H1 (cell line): ENCODE measurements around the gene SPOP. TPM values are rescaled to one million over a fixed set of nuclear protein-coding genes. Genes with fewer than 3 reads are reported as not detected.

Source experiments
- CTCF ChIA-PET: fragments of 300-600 bp; sonication (Branson Sonifier 250); formaldehyde crosslinking; loops from one replicate; lab custom pipeline; 2021; ENCODE audit not compliant: partially characterized antibody; lab: Charles Lee
- POLR2A ChIA-PET: fragments of 300-600 bp; sonication (Branson Sonifier 250); formaldehyde crosslinking; loops from one replicate; lab custom pipeline; 2021; ENCODE audit warnings: inconsistent platforms; ENCODE audit not compliant: partially characterized antibody; lab: Charles Lee
- DNase-seq, 2 experiments: peaks; one replicate each; pipeline versions ENCODE4 v3.0.0 to v3.0.0-alpha.2; 2010 to 2022; ENCODE audit warnings: low spot score in 2 of 2, low read depth in 1 of 2, mixed read lengths in 1 of 2
- FAIRE-seq: peaks from 2 replicates; lab custom pipeline; 2011; peaks lifted over from hg19 to GRCh38; lab: Jason Lieb, UNC
- H2AFZ ChIP-seq: 2 replicates; pipeline ENCODE4 v1.8.1; 2012; ENCODE audit warnings: low read length, inconsistent platforms
- H2AK5ac ChIP-seq: 2 replicates; pipeline ENCODE4 v1.6.1; 2013; ENCODE audit warnings: low read depth, low read length
- H2BK120ac ChIP-seq: replicated peaks from 2 replicates; pipeline ENCODE3; 2013; ENCODE audit warnings: low read depth, low read length, inconsistent platforms
- H2BK12ac ChIP-seq: 2 replicates; pipeline ENCODE4 v1.6.1; 2013; ENCODE audit warnings: low read depth, low read length
- H2BK15ac ChIP-seq: 2 replicates; pipeline ENCODE4 v1.6.1; 2013; ENCODE audit warnings: low read length
- H2BK20ac ChIP-seq: 2 replicates; pipeline ENCODE4 v1.6.1; 2013; ENCODE audit warnings: low read length
- H2BK5ac ChIP-seq: 2 replicates; pipeline ENCODE4 v1.6.1; 2013; ENCODE audit warnings: low read depth, low read length
- H3K14ac ChIP-seq: 2 replicates; pipeline ENCODE4 v1.6.1; 2013; ENCODE audit warnings: inconsistent platforms; ENCODE audit not compliant: insufficient read length
- H3K18ac ChIP-seq: 2 replicates; pipeline ENCODE4 v1.6.1; 2013; ENCODE audit warnings: low read length; ENCODE audit errors: extremely low read depth
- H3K23ac ChIP-seq: 2 replicates; pipeline ENCODE4 v1.6.1; 2013; ENCODE audit warnings: inconsistent platforms; ENCODE audit not compliant: insufficient read length
- H3K23me2 ChIP-seq: 2 replicates; pipeline ENCODE4 v1.6.1; 2013; ENCODE audit warnings: low read depth, low read length
- H3K27ac ChIP-seq: 2 replicates; pipeline ENCODE4 v1.6.1; 2011; ENCODE audit warnings: low read depth, low read length, inconsistent platforms
- H3K27me3 ChIP-seq, 4 experiments: replicated peaks in 1 of 4; 1 replicate in 1 of 4; 2 replicates in 3 of 4; pipeline versions ENCODE4 v1.6.1 to v1.8.1; 2011 to 2013; ENCODE audit warnings: low read length in 3 of 4, mild to moderate bottlenecking in 3 of 4, inconsistent platforms in 2 of 4, mixed read lengths in 2 of 4, moderate library complexity in 1 of 4; ENCODE audit not compliant: control insufficient read depth in 3 of 4, insufficient read depth in 3 of 4; ENCODE audit errors: extremely low read depth in 1 of 4
- H3K36me3 ChIP-seq, 4 experiments: 2 replicates each; pipeline versions ENCODE4 v1.6.1 to v1.8.1; 2011 to 2013; ENCODE audit warnings: mild to moderate bottlenecking in 4 of 4, low read length in 3 of 4, moderate library complexity in 2 of 4, control low read depth in 1 of 4, inconsistent platforms in 1 of 4; ENCODE audit not compliant: insufficient read depth in 4 of 4, control insufficient read depth in 2 of 4
- H3K4ac ChIP-seq: replicated peaks from 2 replicates; pipeline ENCODE3; 2013; ENCODE audit warnings: low read length, low read depth, mixed read lengths, inconsistent platforms; ENCODE audit not compliant: insufficient read length
- H3K4me1 ChIP-seq, 4 experiments: replicated peaks in 1 of 4; 1 replicate in 1 of 4; 2 replicates in 3 of 4; pipeline versions ENCODE4 v1.6.1 to v1.8.1; 2011 to 2013; ENCODE audit warnings: low read length in 3 of 4, inconsistent platforms in 2 of 4, mixed read lengths in 1 of 4; ENCODE audit not compliant: insufficient read depth in 4 of 4, control insufficient read depth in 3 of 4
- H3K4me2 ChIP-seq, 2 experiments: 2 replicates each; pipeline versions ENCODE4 v1.6.1 to v1.8.1; 2011 to 2013; ENCODE audit warnings: low read depth in 2 of 2, low read length in 2 of 2, control low read depth in 1 of 2, inconsistent platforms in 1 of 2, mild to moderate bottlenecking in 1 of 2; ENCODE audit not compliant: insufficient read depth in 1 of 2
- H3K4me3 ChIP-seq, 4 experiments: fragments of 200-600, 300-600 bp in 1 of 4; sonication (generic), shearing (Covaris generic), sonication (Bioruptor Twin) in 1 of 4; 2 replicates each; pipeline versions ENCODE4 v1.5.1 to v1.8.1; 2011 to 2016; ENCODE audit warnings: low read length in 4 of 4, low read depth in 3 of 4, control low read depth in 2 of 4, inconsistent platforms in 2 of 4, mild to moderate bottlenecking in 2 of 4, mixed read lengths in 1 of 4, moderate library complexity in 1 of 4; ENCODE audit not compliant: insufficient read depth in 2 of 4; ENCODE audit errors: extremely low read depth in 1 of 4
- H3K56ac ChIP-seq: replicated peaks from 2 replicates; pipeline ENCODE3; 2013; ENCODE audit warnings: low read depth, mild to moderate bottlenecking, mixed read lengths, low read length, inconsistent platforms; ENCODE audit not compliant: insufficient read length
- H3K79me1 ChIP-seq: 2 replicates; pipeline ENCODE4 v1.6.1; 2013; ENCODE audit warnings: low read depth, low read length, control low read depth
- H3K79me2 ChIP-seq, 2 experiments: 2 replicates each; pipeline versions ENCODE4 v1.6.1 to v1.8.1; 2012 to 2013; ENCODE audit warnings: low read length in 2 of 2, mild to moderate bottlenecking in 2 of 2, inconsistent platforms in 1 of 2; ENCODE audit not compliant: insufficient read depth in 2 of 2, control insufficient read depth in 1 of 2
- H3K9ac ChIP-seq, 4 experiments: replicated peaks in 1 of 4; 1 replicate in 1 of 4; 2 replicates in 3 of 4; pipeline versions ENCODE4 v1.6.1 to v1.8.1; 2011 to 2013; ENCODE audit warnings: low read depth in 3 of 4, low read length in 3 of 4, control low read depth in 2 of 4, mild to moderate bottlenecking in 2 of 4, moderate library complexity in 2 of 4, inconsistent platforms in 1 of 4; ENCODE audit errors: extremely low read depth in 1 of 4
- H3K9me3 ChIP-seq, 2 experiments: 2 replicates each; pipeline versions ENCODE4 v1.6.1 to v1.8.1; 2012 to 2013; ENCODE audit warnings: mild to moderate bottlenecking in 2 of 2, moderate library complexity in 2 of 2, control low read depth in 1 of 2, inconsistent platforms in 1 of 2, low read depth in 1 of 2, low read length in 1 of 2, mixed read lengths in 1 of 2; ENCODE audit not compliant: insufficient read depth in 2 of 2
- H4K20me1 ChIP-seq, 2 experiments: replicated peaks in 1 of 2; 2 replicates each; pipeline versions ENCODE3 to v1.8.1; 2011 to 2013; ENCODE audit warnings: inconsistent platforms in 2 of 2, low read length in 2 of 2, mild to moderate bottlenecking in 1 of 2; ENCODE audit not compliant: insufficient read depth in 2 of 2, control insufficient read depth in 1 of 2
- H4K5ac ChIP-seq: 2 replicates; pipeline ENCODE4 v1.6.1; 2013; ENCODE audit warnings: low read length, low read depth, mixed read lengths, inconsistent platforms; ENCODE audit not compliant: insufficient read length
- H4K8ac ChIP-seq: 2 replicates; pipeline ENCODE4 v1.8.0; 2013; ENCODE audit warnings: mild to moderate bottlenecking, moderate library complexity, low read length, inconsistent platforms; ENCODE audit not compliant: insufficient read depth; ENCODE audit errors: extremely low read depth
- H4K91ac ChIP-seq: replicated peaks from 2 replicates; pipeline ENCODE3; 2013; ENCODE audit warnings: low read length, mixed read lengths, inconsistent platforms; ENCODE audit not compliant: insufficient read length
- POLR2AphosphoS5 ChIP-seq: IDR thresholded peaks from 2 replicates; pipeline ENCODE4 v1.6.1; 2011; ENCODE audit warnings: low read depth, low read length
- WGBS, 2 experiments: shearing (Covaris generic) in 1 of 2; methylation state at CpG; one replicate each; pipeline versions ENCODE4 v1.1.6 to v1.1.7; 2013 to 2015; ENCODE audit warnings: low lambda C conversion rate in 2 of 2, mixed read lengths in 2 of 2, inconsistent platforms in 1 of 2, low coverage in 1 of 2, missing lambda C conversion rate in 1 of 2; ENCODE audit not compliant: insufficient replicate concordance in 2 of 2, insufficient coverage in 1 of 2, insufficient read length in 1 of 2; ENCODE audit errors: extremely low coverage in 1 of 2, missing lambda C conversion rate in 1 of 2; 5-methylcytosine and 5-hydroxymethylcytosine counted together
- polyA plus RNA-seq, 7 experiments: library from polyadenylated mRNA; depleted of rRNA in 3 of 7; stranded (reverse) in 5 of 7; unstranded in 2 of 7; fragments of >200 nt in 5 of 7; fragments of 200-250 nt in 2 of 7; gene quantifications; 1 replicate in 5 of 7; 2 replicates in 1 of 7; 4 replicates in 1 of 7; pipeline versions ENCODE4 v1.2.1 to v1.2.3, GENCODE V29; 2011 to 2013; ENCODE audit warnings: missing spikeins in 2 of 7, mixed read lengths in 2 of 7
- total RNA-seq: library from RNA; stranded (reverse); fragmentation: NEBNext Ultra II Directional; extraction: Animal tissue kit (Norgen Biotek cat#: 25700); gene quantifications from 2 replicates; pipeline ENCODE4 v1.2.1, GENCODE V29; 2021

Gene SPOP
- total and polyA plus RNA-seq, 2 of the 8 experiments (the other 6 are each of a cell fraction or from before 2014, with no cell fraction given), result 13.3 to 25.6 TPM

DNA sequence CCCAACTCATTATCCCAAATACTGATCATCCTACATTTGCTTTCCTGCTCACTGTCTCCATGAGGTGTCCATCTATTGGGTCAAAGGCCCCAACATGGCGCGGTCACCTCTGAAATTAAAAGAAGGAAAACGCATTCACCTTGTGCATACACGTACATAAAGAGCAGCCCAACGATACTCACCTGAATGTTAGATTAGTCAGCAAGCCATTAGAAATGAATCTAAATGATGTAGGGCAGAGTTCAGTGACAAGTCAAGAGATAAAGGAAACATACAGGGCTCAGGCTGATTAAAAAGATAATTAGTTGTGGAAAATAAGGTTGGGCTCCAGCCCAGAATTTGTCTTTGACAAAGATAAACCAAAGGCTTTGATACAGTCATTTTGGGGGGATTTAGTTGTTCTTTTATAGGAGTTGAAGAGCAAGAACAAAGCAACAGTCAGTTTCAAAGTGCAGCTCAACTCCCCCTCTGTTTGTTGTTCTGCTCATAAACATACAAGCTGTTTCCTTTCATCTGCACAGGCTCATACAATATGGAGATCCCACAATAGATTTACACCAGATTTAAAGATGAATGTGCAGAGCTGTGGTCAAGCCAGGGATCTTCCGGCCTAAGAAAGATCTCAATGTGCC, 81.2 kb downstream of the SPOP start:
- Histone ChIP-seq H2BK120ac (no peak overlapping the region), H2BK15ac (no peak overlapping the region), H3K27ac (no peak overlapping the region), H3K14ac (no peak overlapping the region), H3K4me2 (no peak overlapping the region), H3K23ac (no peak overlapping the region), H3K9ac (no peak overlapping the region), H3K4me1 (peaks cover 0 to 2% (median under 1%) of the 10 kb centered on the region in 4 experiments; a peak in 1 of 7 replicates), H2BK12ac (no peak overlapping the region), H2AK5ac (no peak overlapping the region), H4K20me1 (peaks cover 0 to 3% of the 10 kb centered on the region in 2 experiments), H4K91ac (no peak overlapping the region), H3K79me2 (no peaks in the 10 kb centered on the region), H3K4ac (no peak overlapping the region), H3K23me2 (no peaks in the 10 kb centered on the region), H3K9me3 (no peaks in the 10 kb centered on the region), H2AFZ (no peak overlapping the region), H4K5ac (no peak overlapping the region), H3K36me3 (peaks cover 3 to 20% (median 16%) of the 10 kb centered on the region in 4 experiments), H3K79me1 (no peaks in the 10 kb centered on the region), H3K4me3 (no peak overlapping the region), H3K56ac (no peak overlapping the region), H4K8ac (no peak overlapping the region), H3K27me3 (no peaks in the 10 kb centered on the region), H2BK5ac (no peak overlapping the region), H2BK20ac (no peak overlapping the region), H3K18ac (no peak overlapping the region)
- FAIRE-seq, result no peak
- no peak for TF ChIP-seq POLR2AphosphoS5
- DNase-seq, result no peak
- CTCF ChIA-PET, result interaction anchor here (0.6 to 2.8 kb wide), 11 partner anchors 10 to 98 kb away, joined by 3 to 11 read pairs (median 4); no protein-coding TSS in a partner anchor
- WGBS, 2 experiments, result 84% methylated on average over 6 of the region's 6 CpGs; no CpG with 5 or more reads in 1 of the 2 experiments
- POLR2A ChIA-PET, result interaction anchor here (0.7 to 1.9 kb wide), 3 partner anchors 14 to 216 kb away, joined by 3 to 4 read pairs (median 3); no protein-coding TSS in a partner anchor
